LHCN-M2 (cell line): ENCODE measurements around the gene EDIL3. TPM values are rescaled to one million over a fixed set of nuclear protein-coding genes. Genes with fewer than 3 reads are reported as not detected.
A peak's percentile ranks its signal among the peaks of the same experiment; 100 is the strongest.
"Not testable (repeated sequence)": the region's sequence is repeated elsewhere in the genome, so short reads cannot be mapped to it uniquely, and the experiment has no call there.

Experiments used
- DNase-seq: peaks from one replicate; pipeline ENCODE4 v3.0.0-alpha.2; 2012; ENCODE audit warnings: low read depth
- total RNA-seq: library from RNA; depleted of rRNA; stranded (reverse); fragments of >200 nt; gene quantifications from 2 replicates; pipeline ENCODE4 v1.2.3, GENCODE V29; 2014

The EDIL3 gene
- total RNA-seq, 1 experiment from 2014 or later = 58.7 TPM

- no peak for DNase-seq
Measured at GRCh38 chr5:84299959-84300358, 84.7 kb downstream of the EDIL3 start.

- DNase-seq = no peak
Measured at GRCh38 chr5:84298628-84299027, 86.1 kb downstream of the EDIL3 start.

- DNase-seq = not testable (repeated sequence)
Measured at GRCh38 chr5:84297641-84298040, 87.0 kb downstream of the EDIL3 start.

GRCh38 chr5:84292788-84293653 is 91.7 kb downstream of the EDIL3 start:
- DNase-seq = no peak

GRCh38 chr5:84292000-84292642 is 92.6 kb downstream of the EDIL3 start:
- DNase-seq = no peak

- DNase-seq = no peak
Measured at GRCh38 chr5:84290673-84291072, 94.0 kb downstream of the EDIL3 start.

GRCh38 chr5:84290161-84290560 is 94.5 kb downstream of the EDIL3 start:
- peak; percentile 84 for DNase-seq

GRCh38 chr5:84287951-84288350 is 96.7 kb downstream of the EDIL3 start:
- peak; percentile 95 for DNase-seq

GRCh38 chr5:84286662-84287061 is 98.0 kb downstream of the EDIL3 start:
- DNase-seq = no peak

- DNase-seq = no peak
Measured at GRCh38 chr5:84285641-84286637, 98.7 kb downstream of the EDIL3 start.

GRCh38 chr5:84281383-84281782 is 103.3 kb downstream of the EDIL3 start:
- DNase-seq = no peak

GRCh38 chr5:84279234-84279633 is 105.4 kb downstream of the EDIL3 start:
- DNase-seq = no peak

- DNase-seq = no peak
Measured at GRCh38 chr5:84275609-84276008, 109.1 kb downstream of the EDIL3 start.

GRCh38 chr5:84274585-84275468 is 109.9 kb downstream of the EDIL3 start:
- peak; percentile 59 for DNase-seq

GRCh38 chr5:84273517-84273883 is 111.2 kb downstream of the EDIL3 start:
- DNase-seq = no peak

- DNase-seq = no peak
Measured at GRCh38 chr5:84272771-84273516, 111.7 kb downstream of the EDIL3 start.

GRCh38 chr5:84265739-84266550 is 118.7 kb downstream of the EDIL3 start:
- DNase-seq = no peak

- DNase-seq = no peak
Measured at GRCh38 chr5:84265130-84265529, 119.5 kb downstream of the EDIL3 start.

- DNase-seq = no peak
Measured at GRCh38 chr5:84260939-84261338, 123.7 kb downstream of the EDIL3 start.
